Brain microvascular endothelial cell (primary cell): ENCODE results near the gene NTF3.
A peak's percentile ranks its signal among the peaks of the same experiment; 100 is the strongest.

ENCODE experiments used
- DNase-seq: peaks from one replicate; pipeline ENCODE4 v3.0.0-alpha.2; 2020
- H3K27ac ChIP-seq: fragments of 250-450 bp; sonication (Bioruptor Pico); 2 replicates; pipeline ENCODE4 v1.5.1; 2020; ENCODE audit warnings: mild to moderate bottlenecking, moderate library complexity
- H3K27me3 ChIP-seq: fragments of 250-450 bp; sonication (Bioruptor Pico); replicated peaks from 2 replicates; pipeline ENCODE4 v1.5.1; 2020; ENCODE audit warnings: mild to moderate bottlenecking
- H3K36me3 ChIP-seq: fragments of 250-450 bp; sonication (Bioruptor Pico); replicated peaks from 2 replicates; pipeline ENCODE4 v1.5.1; 2020; ENCODE audit warnings: mild to moderate bottlenecking
- H3K4me3 ChIP-seq: 2 replicates; pipeline ENCODE4 v1.5.1; 2011; ENCODE audit warnings: low read depth, mild to moderate bottlenecking, control low read depth, low read length, moderate library complexity
- in situ Hi-C: cut with HindIII; loops from 2 replicates; pipeline ENCODE4 v1.10.0; 2017; ENCODE audit warnings: low sequenced_read_pairs, low pct_ligation_motif_present
- TF ChIP-seq, protein P1 (sequence below): IDR thresholded peaks from 2 replicates; pipeline ENCODE4 v1.5.1; 2011; ENCODE audit warnings: low read depth, mild to moderate bottlenecking, moderate library complexity, low read length, control low read depth, inconsistent platforms; ENCODE audit errors: missing control alignments

NTF3 gene

DNA sequence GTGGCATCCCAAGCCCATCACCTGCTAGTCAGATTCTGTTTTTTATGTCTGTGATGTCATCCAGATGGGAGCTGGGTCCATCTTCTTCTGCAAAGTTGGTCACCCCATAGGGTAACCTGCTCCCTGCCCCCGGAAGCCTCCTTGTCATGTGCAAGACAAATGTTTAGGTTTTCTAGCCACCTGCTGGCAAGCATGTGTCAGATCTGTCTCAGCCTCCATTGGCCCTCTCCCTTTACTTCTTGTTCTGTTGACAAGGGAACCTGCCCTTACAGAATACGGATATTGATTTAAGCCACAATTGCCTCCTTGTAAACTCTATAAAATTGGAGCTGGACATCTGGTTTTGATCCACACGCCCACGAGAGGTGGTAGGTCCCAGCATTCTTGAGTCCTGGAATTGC lies 7.5 kb downstream of the NTF3 start:
- Histone ChIP-seq H3K27me3 (peaks cover 27% of the 10 kb centered on the region), H3K36me3 (no peaks in the 10 kb centered on the region)
- in situ Hi-C loops, result no loop called here

DNA sequence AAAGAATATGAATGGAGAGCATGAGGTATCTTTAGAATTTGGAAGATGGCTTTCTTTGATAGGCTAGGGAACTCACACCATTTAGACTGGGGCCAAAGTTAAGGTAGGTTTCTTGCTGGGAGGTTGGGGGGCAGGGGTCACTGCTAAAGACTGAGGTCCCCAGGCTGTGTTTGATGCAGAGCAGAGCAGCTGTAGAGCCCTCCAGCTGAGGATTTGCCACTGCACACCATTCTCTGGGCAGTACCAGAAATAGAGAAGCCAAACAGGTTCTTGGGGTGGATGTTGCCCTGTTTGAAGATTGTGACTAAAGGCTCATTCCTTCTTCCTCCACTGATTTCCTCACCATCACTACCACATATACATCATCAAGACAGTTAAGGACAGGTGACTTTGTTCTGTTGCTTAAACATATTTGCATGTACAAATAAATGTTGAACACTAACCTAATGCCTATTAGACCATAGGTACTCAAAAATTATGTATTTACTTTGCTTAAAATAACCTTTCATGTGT lies 7.9 kb downstream of the NTF3 start:
- no peaks in the 10 kb centered on the region for H3K36me3 ChIP-seq
- H3K4me3 ChIP-seq, result no peak overlapping the region
- TF ChIP-seq, protein P1, sequence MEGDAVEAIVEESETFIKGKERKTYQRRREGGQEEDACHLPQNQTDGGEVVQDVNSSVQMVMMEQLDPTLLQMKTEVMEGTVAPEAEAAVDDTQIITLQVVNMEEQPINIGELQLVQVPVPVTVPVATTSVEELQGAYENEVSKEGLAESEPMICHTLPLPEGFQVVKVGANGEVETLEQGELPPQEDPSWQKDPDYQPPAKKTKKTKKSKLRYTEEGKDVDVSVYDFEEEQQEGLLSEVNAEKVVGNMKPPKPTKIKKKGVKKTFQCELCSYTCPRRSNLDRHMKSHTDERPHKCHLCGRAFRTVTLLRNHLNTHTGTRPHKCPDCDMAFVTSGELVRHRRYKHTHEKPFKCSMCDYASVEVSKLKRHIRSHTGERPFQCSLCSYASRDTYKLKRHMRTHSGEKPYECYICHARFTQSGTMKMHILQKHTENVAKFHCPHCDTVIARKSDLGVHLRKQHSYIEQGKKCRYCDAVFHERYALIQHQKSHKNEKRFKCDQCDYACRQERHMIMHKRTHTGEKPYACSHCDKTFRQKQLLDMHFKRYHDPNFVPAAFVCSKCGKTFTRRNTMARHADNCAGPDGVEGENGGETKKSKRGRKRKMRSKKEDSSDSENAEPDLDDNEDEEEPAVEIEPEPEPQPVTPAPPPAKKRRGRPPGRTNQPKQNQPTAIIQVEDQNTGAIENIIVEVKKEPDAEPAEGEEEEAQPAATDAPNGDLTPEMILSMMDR, result no peak
- DNase-seq, result no peak
- no peak overlapping the region for H3K27ac ChIP-seq
- in situ Hi-C loops, result no loop called here
- peaks cover 22% of the 10 kb centered on the region for H3K27me3 ChIP-seq

More for the DNA sequence above, 7.5 kb downstream of the NTF3 start:
- H3K27ac ChIP-seq, result no peak overlapping the region
- no peak overlapping the region for H3K4me3 ChIP-seq
- no peak for DNase-seq
- TF ChIP-seq, protein P1, result peak; percentile 45

DNA sequence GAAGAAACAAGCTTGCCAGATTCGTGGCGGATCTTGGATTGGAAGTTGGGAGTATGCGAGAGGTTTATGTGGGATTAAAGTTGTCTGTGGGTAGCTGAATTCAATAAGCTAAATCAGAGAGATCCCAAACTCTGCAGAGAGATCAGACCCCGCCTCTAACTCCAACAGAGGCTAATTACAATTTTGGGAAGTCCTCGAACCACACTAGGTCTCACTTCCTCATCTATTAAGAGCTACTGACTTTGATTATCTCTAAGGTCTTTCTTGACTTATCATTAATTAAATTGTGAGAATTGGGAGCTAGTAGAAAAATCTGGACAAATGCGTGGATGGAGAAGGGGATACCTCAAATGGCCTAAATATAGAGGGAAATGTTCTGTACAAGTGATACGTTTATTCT lies 9.1 kb downstream of the NTF3 start:
- H3K27me3 ChIP-seq, result peaks cover 11% of the 10 kb centered on the region
- no peak for DNase-seq
- H3K4me3 ChIP-seq, result no peak overlapping the region
- H3K36me3 ChIP-seq, result no peaks in the 10 kb centered on the region
- TF ChIP-seq, protein P1, result no peak
- no peak overlapping the region for H3K27ac ChIP-seq
- in situ Hi-C loops, result no loop called here

DNA sequence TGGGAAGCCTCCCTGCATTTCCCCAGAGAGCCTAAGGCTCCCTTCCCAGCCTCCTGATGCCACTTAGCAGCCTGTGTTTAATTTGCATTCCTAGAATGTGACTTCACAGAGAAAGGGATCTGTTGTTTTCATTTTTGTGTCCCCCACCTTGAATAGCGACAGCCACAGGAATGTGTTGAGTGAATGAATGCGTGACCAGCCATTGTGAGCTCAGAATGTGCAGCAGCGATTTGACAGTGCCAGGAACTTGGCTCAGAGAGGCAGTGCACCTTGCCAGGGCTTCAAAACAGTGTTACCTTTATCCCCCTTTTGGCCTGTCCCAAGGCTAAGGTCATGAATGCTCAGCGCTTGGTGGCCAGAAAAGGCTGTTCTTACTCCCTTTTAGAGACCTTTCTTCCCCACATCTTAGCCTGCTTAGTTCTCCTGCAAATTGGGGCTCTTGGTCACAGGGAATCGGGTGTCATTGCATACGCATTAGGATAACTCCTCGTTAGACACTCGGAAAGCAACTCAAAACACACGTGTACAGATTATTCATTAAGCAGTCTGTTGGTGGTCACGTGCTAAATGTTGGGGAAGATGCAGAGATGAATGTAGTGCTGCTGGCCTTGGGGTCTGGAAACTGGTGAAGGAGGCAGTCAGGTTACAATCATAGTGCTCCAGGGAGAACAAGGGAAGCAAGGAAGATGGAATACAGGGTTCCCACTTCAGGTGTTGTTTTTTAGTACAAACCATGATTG lies 9.8 kb downstream of the NTF3 start:
- in situ Hi-C loops, result no loop called here
- Histone ChIP-seq H3K4me3 (no peak overlapping the region), H3K36me3 (no peaks in the 10 kb centered on the region), H3K27me3 (peaks cover 5% of the 10 kb centered on the region), H3K27ac (no peak overlapping the region)
- peak; percentile 15 for DNase-seq
- TF ChIP-seq, protein P1, result no peak

DNA sequence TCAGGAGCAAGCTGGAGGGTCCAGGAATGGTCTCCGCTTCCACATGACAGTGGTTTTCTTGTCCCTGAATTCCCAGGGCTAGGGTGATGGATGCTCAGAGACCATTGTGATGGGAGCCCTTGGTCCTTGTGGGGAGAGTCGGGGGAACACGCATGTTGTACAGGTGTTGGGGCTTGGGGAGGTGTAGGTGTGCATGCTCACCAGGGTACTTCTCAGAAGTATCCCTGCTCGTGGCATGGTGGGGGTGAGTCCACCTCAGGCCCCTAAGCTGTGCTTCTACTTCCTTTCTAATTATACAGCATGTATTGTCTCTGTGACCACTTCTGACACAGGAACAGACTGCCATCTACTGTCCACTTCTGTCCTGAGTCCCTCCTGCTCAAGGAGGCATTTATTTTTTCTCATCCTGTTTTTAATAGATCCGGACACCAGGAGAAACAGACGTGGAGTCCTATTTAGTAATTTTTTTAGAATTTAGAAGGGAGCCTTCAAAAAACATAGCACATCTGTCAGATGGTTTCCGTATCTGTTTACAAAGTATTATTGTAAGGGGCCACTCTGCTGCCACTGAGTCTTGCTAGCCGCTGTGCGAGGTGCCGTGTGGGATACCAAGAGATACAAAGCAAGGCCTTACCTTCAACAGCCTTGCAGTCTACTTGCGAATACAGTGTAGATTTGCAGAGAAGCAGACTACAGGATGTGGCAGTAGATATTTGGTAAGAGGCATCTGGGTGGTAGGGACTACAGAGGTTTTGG lies 10.5 kb downstream of the NTF3 start:
- Histone ChIP-seq H3K27me3 (peaks cover 6% of the 10 kb centered on the region), H3K36me3 (no peaks in the 10 kb centered on the region), H3K4me3 (no peak overlapping the region), H3K27ac (no peak overlapping the region)
- DNase-seq, result peak; percentile 67
- in situ Hi-C loops, result no loop called here
- TF ChIP-seq, protein P1, result peak; percentile 80
